ENCODE data around the gene ITM2A.

- TF ChIP-seq CTCF (conservative IDR thresholded peaks at IDR 0.05), result no peak
- no peak for TF ChIP-seq ZFX (IDR thresholded peaks at IDR 0.05)
Observed at GRCh38 chrX:79400623-79401022, 33.5 kb upstream of the ITM2A start.

Data from C4-2B (cell line).